GM21619 (cell line): ENCODE data around the gene FAM216B.

Experiments
- ATAC-seq: cut with Tn5 transposase; IDR thresholded peaks from one replicate; pipeline ENCODE4 v1.9.1; 2021; ENCODE audit not compliant: unreplicated experiment

FAM216B gene

GRCh38 chr13:42821437-42821836, 40.1 kb downstream of the FAM216B start:
- ATAC-seq: no peak

GRCh38 chr13:42832341-42833096, 51.1 kb downstream of the FAM216B start:
- no peak for ATAC-seq

DNA sequence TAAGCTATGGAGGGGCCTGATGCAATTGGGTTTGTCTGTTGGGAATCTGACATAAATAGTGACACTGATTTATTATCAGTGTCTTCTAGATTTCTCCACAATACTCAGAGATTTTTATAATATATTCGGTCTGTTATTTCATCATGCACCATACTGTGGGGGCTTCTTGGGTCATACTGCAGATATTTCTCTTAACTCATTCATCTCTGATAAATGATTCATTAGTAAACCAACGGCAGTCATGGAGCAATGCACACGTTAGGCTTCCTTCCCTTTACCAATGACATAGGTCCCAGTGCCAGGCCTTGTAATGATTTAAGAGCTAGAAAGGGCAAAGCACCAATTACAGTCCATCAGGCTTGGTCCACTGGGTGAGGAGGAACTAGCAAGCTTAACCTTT, 53.6 kb downstream of the FAM216B start:
- no peak for ATAC-seq

DNA sequence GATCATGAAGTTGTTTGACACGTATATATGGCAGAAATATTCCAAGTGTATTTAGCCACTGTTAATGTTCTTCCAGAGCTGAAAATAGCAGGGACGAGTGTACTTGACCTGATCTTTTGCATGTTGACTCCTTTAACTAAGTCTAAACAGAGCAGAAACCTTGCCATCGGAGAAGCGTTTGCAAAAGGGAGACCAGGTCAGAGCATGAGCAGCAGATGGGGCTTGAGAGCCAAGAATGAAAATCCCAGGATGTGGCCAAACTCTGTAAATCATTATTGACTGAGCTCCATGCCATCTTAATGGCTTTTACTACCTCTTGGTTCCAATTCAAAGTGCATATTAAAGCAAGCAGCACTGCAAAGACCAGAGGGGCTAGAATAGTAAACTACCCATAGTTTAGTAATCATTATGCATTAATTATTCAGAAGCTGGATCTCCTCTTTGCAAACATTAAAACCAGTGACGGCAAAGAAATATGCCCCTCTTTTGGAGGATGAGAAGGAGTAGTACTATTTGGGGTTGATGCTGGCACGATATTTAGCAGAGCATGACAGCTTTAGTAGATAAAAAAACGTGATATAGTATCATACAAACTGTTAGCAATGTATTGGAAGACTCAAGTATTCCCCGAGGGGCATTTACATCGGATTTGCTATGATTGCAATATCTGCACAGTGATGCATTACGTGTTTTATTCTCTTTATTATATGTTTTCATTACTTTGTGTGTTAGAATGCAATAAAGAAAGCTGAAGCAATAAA, 55.7 kb downstream of the FAM216B start:
- no peak for ATAC-seq
